T-helper 1 cell treated with Interleukin-12 subunit alpha and Interleukin-12 subunit beta and Interleukin-4 antibody, amounts not matched to agents 30 ng/mL and 1 ng/mL, for 36 hours (primary cell): ENCODE measurements around the gene CNTNAP4. TPM values are rescaled to one million over a fixed set of nuclear protein-coding genes. Genes with fewer than 3 reads are reported as not detected.

Source experiments
- intact Hi-C: fragments of 100-400 bp; cut with micrococcal nuclease; formaldehyde crosslinking; loops from one replicate; pipeline ENCODE4 v1.15.1; 2024
- total RNA-seq: library from RNA; stranded (reverse); gene quantifications from 2 replicates; pipeline ENCODE4 v1.2.3, GENCODE V29; 2022

CNTNAP4 gene
- total RNA-seq, 1 donor from 2014 or later, result not detected

DNA sequence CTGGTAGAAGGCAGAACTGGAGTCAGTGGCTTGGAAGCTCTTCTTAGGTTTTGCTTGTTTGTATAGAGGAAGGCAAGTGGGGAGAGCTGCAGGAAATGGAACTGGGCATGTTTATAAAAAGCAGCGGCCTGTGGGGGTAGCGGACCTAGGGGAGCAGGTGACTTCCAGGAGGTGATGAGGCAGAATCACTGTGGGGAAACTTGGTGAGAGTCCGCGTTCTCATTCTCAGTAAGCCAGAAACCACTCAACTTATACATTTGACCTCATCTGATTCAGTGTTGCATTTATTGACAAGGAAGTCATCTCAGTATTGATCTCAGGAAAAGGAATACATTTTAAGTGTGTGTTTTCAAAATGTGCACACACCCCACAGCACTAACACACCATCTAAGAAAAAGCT lies 299.8 kb downstream of the CNTNAP4 start:
- intact Hi-C loops, result no loop called here

- intact Hi-C loops, result no loop called here
Measured at GRCh38 chr16:76579277-76579922, 302.2 kb downstream of the CNTNAP4 start.

GRCh38 chr16:76583466-76583865 lies 306.3 kb downstream of the CNTNAP4 start:
- intact Hi-C loops, result no loop called here

DNA sequence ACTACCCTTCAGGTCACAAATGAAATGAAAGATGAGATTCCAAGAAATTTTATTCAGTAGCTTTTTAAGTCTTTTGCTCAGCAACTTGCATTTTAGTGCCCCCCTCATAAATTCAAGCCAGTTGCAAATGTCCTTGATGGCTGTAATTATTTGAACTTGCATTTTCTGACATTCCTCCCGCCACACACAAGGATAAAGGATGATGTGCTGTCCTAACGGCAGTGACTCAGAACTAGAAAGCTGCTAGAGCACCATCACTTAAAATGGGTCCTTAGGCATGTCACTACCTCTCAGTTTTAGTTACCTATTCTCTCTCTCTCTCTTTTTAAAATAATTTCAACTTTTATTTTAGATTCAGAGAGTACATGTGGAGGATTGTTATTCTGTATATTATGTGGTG lies 306.7 kb downstream of the CNTNAP4 start:
- intact Hi-C loops, result no loop called here

GRCh38 chr16:76598498-76598897 lies 321.3 kb downstream of the CNTNAP4 start:
- intact Hi-C loops, result no loop called here

GRCh38 chr16:76607317-76607716 lies 330.1 kb downstream of the CNTNAP4 start:
- intact Hi-C loops, result no loop called here
